AG08396 (cell line): ENCODE results near the gene PPL.

Experiments used
- DNase-seq: peaks from one replicate; pipeline ENCODE4 v3.0.0; 2012; ENCODE audit warnings: low spot score, mixed read lengths

The PPL gene

GRCh38 chr16:4888428-4889135 is 48.4 kb downstream of the PPL start:
- DNase-seq, result no peak

DNA sequence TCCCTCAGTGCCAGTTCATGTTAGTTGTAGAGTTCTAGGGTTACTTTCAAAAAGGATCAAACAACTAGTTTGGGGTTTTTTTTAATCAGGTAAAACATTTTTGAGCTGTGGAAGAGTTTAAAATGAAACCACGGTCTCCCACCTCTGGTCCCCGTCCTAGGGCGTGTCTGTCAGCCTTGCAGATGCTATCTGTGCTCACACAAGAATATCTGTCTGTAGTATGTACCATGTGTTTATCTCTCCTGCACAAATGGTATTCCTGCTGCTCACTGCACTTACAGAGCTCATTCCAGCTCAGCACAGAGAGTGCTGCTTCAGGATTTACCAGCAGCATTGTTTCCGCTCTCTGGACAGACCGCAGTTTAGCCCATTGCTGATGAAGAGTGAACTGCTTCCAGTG is 50.8 kb downstream of the PPL start:
- DNase-seq, result no peak

- no peak for DNase-seq
These were observed 51.7 kb downstream of the PPL start for GRCh38 chr16:4884972-4885874.

- no peak for DNase-seq
These were observed 52.7 kb downstream of the PPL start for GRCh38 chr16:4884209-4884608.

- no peak for DNase-seq
These were observed 53.4 kb downstream of the PPL start for GRCh38 chr16:4883501-4883900.

GRCh38 chr16:4882633-4883285 is 54.2 kb downstream of the PPL start:
- peak; percentile 52 for DNase-seq

GRCh38 chr16:4882000-4882632 is 54.8 kb downstream of the PPL start:
- peak; percentile 42 for DNase-seq

DNA sequence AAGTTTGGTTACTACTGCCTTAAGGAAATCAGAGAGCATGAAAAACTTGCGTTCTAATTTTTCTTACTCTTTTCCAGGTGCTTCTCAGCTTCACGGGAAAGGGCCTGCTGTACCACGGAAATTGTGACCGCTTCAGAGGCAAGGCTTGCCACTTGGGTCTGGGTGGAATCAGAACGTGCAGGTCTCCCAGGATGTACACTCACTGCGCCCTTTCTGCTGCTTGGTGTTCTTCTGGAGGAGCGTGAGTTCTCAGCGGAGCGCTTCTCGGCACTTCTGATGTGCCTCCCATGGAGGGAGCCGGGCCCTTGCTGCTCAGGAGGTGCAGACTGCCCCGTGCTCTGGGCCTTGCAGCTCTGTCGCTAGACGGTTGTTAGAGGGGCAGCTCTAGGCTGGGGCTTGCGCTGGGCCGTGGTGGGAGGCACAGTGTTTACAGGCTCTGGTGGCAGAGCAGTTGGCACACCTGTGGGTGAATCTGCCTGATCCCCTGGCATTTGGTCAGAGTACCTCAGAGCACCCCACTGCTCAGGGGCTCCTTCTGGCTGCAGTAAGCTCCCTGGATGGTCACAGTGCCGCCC is 56.9 kb downstream of the PPL start:
- no peak for DNase-seq

GRCh38 chr16:4879049-4879448 is 57.9 kb downstream of the PPL start:
- no peak for DNase-seq

DNA sequence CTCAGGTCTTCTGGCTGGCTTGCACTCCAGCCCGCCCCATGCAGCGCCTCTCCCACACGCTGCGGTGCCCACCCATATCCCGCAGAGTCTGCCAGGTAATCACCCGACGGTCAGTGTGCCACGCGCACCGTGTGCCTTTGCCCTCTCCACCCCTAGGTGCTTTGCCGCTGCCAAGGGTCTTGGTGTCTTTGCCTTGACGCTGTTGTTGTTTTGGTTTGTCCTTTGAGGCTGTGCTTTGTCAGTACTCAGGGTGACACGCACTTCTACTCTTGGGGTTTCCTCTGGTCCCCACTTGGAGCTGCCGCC is 59.6 kb downstream of the PPL start:
- no peak for DNase-seq

GRCh38 chr16:4876646-4877379 is 60.1 kb downstream of the PPL start:
- no peak for DNase-seq

DNA sequence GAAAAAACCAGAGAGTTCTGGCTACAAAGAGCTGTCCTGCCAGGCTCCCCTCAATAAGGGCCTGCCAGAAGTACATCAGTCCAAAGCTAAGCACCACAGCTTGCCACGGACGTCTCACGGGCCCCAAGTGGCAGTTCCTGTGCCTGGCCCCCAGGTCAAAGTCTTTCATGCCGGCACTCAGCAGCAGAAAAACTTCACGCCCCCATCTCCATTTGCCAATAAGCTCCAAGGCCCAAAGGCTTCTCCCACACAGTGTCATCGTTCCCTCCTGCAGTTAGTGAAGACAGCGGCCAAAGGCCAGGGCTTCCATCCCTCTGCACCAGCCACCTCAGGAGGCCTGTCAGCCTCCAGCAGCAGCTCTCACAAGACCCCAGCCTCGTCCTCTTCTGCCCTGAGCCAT is 62.3 kb downstream of the PPL start:
- DNase-seq, result no peak

- DNase-seq, result no peak
These were observed 63.9 kb downstream of the PPL start for GRCh38 chr16:4873091-4873490.

DNA sequence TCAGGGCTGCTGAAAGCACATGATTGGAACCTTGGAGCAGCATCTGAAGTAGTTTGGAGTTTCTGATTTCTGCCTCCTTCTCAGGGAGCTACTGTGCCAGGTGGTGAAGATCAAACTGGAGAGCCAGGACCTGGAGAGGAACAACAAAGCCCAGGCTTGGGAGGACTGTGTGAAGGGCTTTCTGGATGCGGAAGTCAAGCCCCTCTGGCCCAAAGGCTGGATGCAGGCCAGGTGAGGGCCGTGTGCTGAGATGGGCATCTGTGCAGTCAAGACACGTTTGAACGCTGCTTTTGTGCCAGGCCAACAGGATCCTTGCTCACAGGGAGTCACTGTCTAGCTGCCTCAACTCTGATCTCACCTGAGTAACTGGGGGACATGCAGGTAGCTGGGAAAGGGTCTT is 65.9 kb downstream of the PPL start:
- no peak for DNase-seq

DNA sequence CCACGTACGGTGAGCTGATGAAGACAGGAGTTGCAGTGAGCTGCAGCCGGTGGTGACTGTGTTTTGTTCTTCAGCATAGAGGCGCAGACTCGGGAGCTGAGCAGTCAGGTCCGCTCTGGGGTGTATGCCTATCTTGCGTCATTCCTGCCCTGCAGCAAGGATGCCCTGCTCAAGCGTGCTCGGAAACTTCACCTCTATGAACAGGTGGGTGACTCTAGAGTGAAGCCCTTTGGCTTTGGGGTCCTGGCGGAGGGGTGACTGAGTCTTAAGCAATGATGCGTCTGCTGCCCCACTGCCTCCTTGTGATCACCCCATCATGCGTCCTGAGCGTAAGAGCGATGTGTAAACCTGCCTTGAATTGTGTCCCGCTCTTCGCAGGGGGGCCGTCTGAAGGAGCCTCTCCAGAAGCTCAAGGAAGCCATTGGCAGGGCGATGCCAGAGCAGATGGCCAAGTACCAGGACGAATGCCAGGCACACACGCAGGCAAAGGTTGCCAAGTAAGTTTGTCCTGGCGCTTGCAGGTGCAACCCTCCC is 66.7 kb downstream of the PPL start:
- no peak for DNase-seq

GRCh38 chr16:4869147-4869805 is 67.7 kb downstream of the PPL start:
- no peak for DNase-seq

DNA sequence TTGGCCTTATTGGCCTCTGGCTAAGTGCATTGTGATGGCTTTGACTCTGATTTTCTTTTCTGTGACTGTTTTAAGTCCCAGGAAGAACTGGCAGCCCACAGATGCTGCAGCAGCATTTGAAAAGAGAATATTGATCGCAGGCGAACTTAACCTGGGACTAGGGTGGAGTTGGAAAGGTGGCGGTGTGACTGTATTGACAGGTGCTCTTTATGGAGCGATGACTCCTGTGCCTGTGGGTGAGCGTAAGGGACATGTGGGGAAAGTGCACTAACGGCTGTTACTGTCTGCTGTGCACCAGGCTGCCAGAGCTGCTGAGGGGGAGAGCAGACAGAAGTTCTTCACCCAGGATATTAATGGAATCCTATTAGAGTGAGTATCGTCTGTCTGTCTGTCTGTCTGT is 68.4 kb downstream of the PPL start:
- DNase-seq, result no peak

- no peak for DNase-seq
These were observed 68.9 kb downstream of the PPL start for GRCh38 chr16:4868026-4868425.

- no peak for DNase-seq
These were observed 70.4 kb downstream of the PPL start for GRCh38 chr16:4866586-4866985.

- no peak for DNase-seq
These were observed 71.6 kb downstream of the PPL start for GRCh38 chr16:4865231-4865860.
